ENCODE data around the gene GABBR2.

GABBR2 gene

DNA sequence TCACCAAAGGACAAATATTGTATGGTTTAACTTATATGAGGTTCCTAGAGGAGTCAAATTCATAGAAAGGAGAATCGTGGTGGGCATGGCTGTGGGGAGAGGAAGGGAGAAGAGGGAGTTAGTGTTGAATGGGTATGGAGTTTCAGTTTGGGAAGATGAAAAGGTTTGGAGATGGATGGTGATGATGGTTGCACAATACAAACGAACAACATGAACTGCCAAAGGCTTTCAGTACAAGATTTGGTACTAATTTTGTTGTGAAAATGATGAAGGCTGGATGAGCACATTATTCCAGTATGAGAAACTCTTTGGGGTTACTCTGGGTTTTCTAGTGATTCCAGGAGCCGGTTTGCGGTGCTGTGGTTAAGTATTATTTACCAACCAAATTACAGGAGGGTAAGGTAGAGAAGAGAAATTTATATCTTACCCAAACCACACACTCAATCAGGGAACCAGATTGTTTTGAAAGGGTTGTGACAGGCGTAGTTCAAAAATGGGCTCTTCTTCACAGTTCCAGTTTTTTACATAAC lies 341.3 kb downstream of the GABBR2 start:
- no peak overlapping the region for H3K27ac ChIP-seq (ENCODE audit: low read length)
- no peaks in the 10 kb centered on the region for H3K36me3 ChIP-seq (replicated peaks; ENCODE audit: low read depth, low read length)
- H3K4me2 ChIP-seq (ENCODE audit: low read length): no peak overlapping the region
- H3K9me3 ChIP-seq (ENCODE audit: insufficient read depth, low read length): peaks cover 8% of the 10 kb centered on the region; the same call in 1 of the 2 replicates
- H3K4me3 ChIP-seq (ENCODE audit: low read length): no peak overlapping the region
- TF ChIP-seq, protein P1, sequence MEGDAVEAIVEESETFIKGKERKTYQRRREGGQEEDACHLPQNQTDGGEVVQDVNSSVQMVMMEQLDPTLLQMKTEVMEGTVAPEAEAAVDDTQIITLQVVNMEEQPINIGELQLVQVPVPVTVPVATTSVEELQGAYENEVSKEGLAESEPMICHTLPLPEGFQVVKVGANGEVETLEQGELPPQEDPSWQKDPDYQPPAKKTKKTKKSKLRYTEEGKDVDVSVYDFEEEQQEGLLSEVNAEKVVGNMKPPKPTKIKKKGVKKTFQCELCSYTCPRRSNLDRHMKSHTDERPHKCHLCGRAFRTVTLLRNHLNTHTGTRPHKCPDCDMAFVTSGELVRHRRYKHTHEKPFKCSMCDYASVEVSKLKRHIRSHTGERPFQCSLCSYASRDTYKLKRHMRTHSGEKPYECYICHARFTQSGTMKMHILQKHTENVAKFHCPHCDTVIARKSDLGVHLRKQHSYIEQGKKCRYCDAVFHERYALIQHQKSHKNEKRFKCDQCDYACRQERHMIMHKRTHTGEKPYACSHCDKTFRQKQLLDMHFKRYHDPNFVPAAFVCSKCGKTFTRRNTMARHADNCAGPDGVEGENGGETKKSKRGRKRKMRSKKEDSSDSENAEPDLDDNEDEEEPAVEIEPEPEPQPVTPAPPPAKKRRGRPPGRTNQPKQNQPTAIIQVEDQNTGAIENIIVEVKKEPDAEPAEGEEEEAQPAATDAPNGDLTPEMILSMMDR (IDR thresholded peaks at IDR 0.05; ENCODE audit: low read depth, low read length): no peak
- TF ChIP-seq EZH2phosphoT487 (IDR thresholded peaks at IDR 0.05; ENCODE audit: low read depth): no peak
- no peaks in the 10 kb centered on the region for H3K4me1 ChIP-seq (ENCODE audit: low read length)
- no peaks in the 10 kb centered on the region for H4K20me1 ChIP-seq (ENCODE audit: insufficient read depth, low read length)
- no peaks in the 10 kb centered on the region for H3K79me2 ChIP-seq (ENCODE audit: low read length)
- H2AFZ ChIP-seq (ENCODE audit: low read depth, low read length): no peak overlapping the region
- H3K27me3 ChIP-seq (ENCODE audit: low read depth, low read length): peaks cover 12% of the 10 kb centered on the region; the same call in 1 of the 2 replicates
- H3K9ac ChIP-seq (ENCODE audit: low read length): no peak overlapping the region

DNA sequence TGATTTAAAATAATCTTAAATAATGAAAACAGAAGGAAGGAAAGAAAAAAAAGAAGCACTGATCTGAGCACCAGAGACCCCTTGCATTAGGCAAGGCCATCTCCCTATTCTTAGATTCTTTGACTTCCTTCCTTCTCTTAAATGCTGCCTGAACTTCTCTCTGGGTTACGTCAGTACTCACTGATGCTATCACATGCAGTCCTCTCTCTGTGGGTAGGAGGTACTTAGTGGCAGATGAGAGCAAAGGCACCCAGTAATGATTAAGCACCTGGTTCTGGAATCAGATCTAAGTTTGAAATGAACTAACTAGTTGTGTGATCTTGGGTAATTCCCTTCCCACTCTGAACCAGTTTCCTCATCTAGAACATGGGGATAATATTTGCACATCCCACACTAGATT lies 343.0 kb downstream of the GABBR2 start:
- Histone ChIP-seq H3K9ac (ENCODE audit: low read length) (no peak overlapping the region), H4K20me1 (ENCODE audit: insufficient read depth, low read length) (no peaks in the 10 kb centered on the region), H3K4me3 (ENCODE audit: low read length) (no peak overlapping the region), H3K4me1 (ENCODE audit: low read length) (no peaks in the 10 kb centered on the region), H3K79me2 (ENCODE audit: low read length) (no peaks in the 10 kb centered on the region), H2AFZ (ENCODE audit: low read depth, low read length) (no peak overlapping the region), H3K27me3 (ENCODE audit: low read depth, low read length) (peaks cover 23% of the 10 kb centered on the region), H3K9me3 (ENCODE audit: insufficient read depth, low read length) (peaks cover 8% of the 10 kb centered on the region; the same call in 1 of the 2 replicates), H3K4me2 (ENCODE audit: low read length) (no peak overlapping the region), H3K36me3 (replicated peaks; ENCODE audit: low read depth, low read length) (no peaks in the 10 kb centered on the region), H3K27ac (ENCODE audit: low read length) (no peak overlapping the region)
- no peak for TF ChIP-seq EZH2phosphoT487 (IDR thresholded peaks at IDR 0.05; ENCODE audit: low read depth)
- TF ChIP-seq, protein P1 (IDR thresholded peaks at IDR 0.05; ENCODE audit: low read depth, low read length): no peak

DNA sequence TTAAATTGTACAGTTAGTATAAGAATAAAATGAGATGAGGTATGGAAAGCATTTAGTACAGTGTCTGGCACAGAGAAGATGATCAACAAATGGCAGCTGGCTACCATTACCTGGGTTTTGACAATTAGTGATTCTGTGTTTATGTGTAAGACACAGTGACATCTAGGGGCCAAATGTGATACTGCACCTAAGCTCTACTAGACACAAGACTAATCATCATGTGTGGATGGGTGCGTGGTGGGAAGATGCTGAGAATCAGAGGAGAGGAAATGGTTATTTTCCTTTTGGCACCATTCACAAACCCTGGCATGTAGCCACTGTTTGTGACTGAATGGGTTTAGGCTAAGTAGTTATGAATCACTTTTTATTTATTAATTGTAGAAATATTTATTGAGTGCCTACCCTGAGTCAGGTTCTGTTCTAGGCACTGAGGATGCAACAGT lies 343.5 kb downstream of the GABBR2 start:
- no peak overlapping the region for H3K4me2 ChIP-seq (ENCODE audit: low read length)
- peaks cover 8% of the 10 kb centered on the region; the same call in 1 of the 2 replicates for H3K9me3 ChIP-seq (ENCODE audit: insufficient read depth, low read length)
- no peak for TF ChIP-seq EZH2phosphoT487 (IDR thresholded peaks at IDR 0.05; ENCODE audit: low read depth)
- TF ChIP-seq, protein P1 (IDR thresholded peaks at IDR 0.05; ENCODE audit: low read depth, low read length): peak; percentile 55
- no peaks in the 10 kb centered on the region for H3K36me3 ChIP-seq (replicated peaks; ENCODE audit: low read depth, low read length)
- no peak overlapping the region for H2AFZ ChIP-seq (ENCODE audit: low read depth, low read length)
- H3K27ac ChIP-seq (ENCODE audit: low read length): no peak overlapping the region
- H3K4me1 ChIP-seq (ENCODE audit: low read length): no peaks in the 10 kb centered on the region
- no peak overlapping the region for H3K4me3 ChIP-seq (ENCODE audit: low read length)
- H3K27me3 ChIP-seq (ENCODE audit: low read depth, low read length): peaks cover 23% of the 10 kb centered on the region
- no peak overlapping the region for H3K9ac ChIP-seq (ENCODE audit: low read length)
- H3K79me2 ChIP-seq (ENCODE audit: low read length): no peaks in the 10 kb centered on the region
- H4K20me1 ChIP-seq (ENCODE audit: insufficient read depth, low read length): no peaks in the 10 kb centered on the region

DNA sequence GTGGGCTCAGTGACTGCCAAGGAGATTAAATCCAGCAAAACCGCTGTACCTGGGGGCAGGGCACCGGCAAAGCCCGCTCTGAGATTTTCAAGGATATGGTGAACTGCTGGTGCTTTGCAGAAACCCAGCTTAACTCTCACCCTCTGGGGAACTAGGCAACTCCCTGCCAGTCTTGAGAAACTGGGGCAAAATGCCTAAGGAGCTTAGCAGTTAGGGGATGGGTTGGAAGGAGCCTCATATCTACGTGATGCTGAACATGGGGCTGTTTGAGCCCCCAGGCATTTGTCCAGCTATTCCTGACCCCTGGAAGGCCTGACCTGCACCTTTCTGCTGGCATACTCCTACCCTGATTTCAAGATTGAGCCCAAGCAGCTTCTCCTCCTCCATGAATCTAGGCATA lies 344.6 kb downstream of the GABBR2 start:
- Histone ChIP-seq H3K4me2 (ENCODE audit: low read length) (no peak overlapping the region), H2AFZ (ENCODE audit: low read depth, low read length) (no peak overlapping the region), H3K27ac (ENCODE audit: low read length) (no peak overlapping the region), H4K20me1 (ENCODE audit: insufficient read depth, low read length) (no peaks in the 10 kb centered on the region), H3K27me3 (ENCODE audit: low read depth, low read length) (peaks cover 23% of the 10 kb centered on the region), H3K4me1 (ENCODE audit: low read length) (no peaks in the 10 kb centered on the region), H3K9ac (ENCODE audit: low read length) (no peak overlapping the region), H3K36me3 (replicated peaks; ENCODE audit: low read depth, low read length) (no peaks in the 10 kb centered on the region), H3K4me3 (ENCODE audit: low read length) (no peak overlapping the region), H3K79me2 (ENCODE audit: low read length) (no peaks in the 10 kb centered on the region), H3K9me3 (ENCODE audit: insufficient read depth, low read length) (peaks cover 8% of the 10 kb centered on the region; the same call in 1 of the 2 replicates)
- TF ChIP-seq, protein P1 (IDR thresholded peaks at IDR 0.05; ENCODE audit: low read depth, low read length): no peak
- no peak for TF ChIP-seq EZH2phosphoT487 (IDR thresholded peaks at IDR 0.05; ENCODE audit: low read depth)

Data from OCI-LY3 (cell line).